Right atrium auricular region (tissue), 2 donors: ENCODE results near the gene ETV7. TPM values are rescaled to one million over a fixed set of nuclear protein-coding genes. Genes with fewer than 3 reads are reported as not detected.

Experiments
- DNase-seq: peaks from one replicate; pipeline ENCODE4 v3.0.0-alpha.2; 2019; ENCODE audit warnings: low spot score
- H3K27ac ChIP-seq, 2 donors: fragments of 200-600 bp; sonication (generic); 1 replicate in 1 of 2; 2 replicates in 1 of 2; pipeline ENCODE4 v1.5.1; 2016 to 2019
- H3K27me3 ChIP-seq, 2 donors: fragments of 200-600 bp; sonication (generic); one replicate each; pipeline versions ENCODE4 v1.5.1 to v1.6.0; 2017 to 2019
- H3K36me3 ChIP-seq: fragments of 200-600 bp; sonication (generic); one replicate; pipeline ENCODE4 v1.5.1; 2016
- H3K4me1 ChIP-seq, 2 donors: fragments of 200-600 bp; sonication (generic); one replicate each; pipeline versions ENCODE4 v1.5.1 to v1.6.0; 2017 to 2019
- H3K4me3 ChIP-seq, 2 donors: fragments of 200-600 bp; sonication (generic); 1 replicate in 1 of 2; 2 replicates in 1 of 2; pipeline ENCODE4 v1.5.1; 2017 to 2019; ENCODE audit warnings: mild to moderate bottlenecking in 1 of 2, moderate library complexity in 1 of 2
- H3K9me3 ChIP-seq, 2 donors: fragments of 200-600 bp; sonication (generic); one replicate each; pipeline ENCODE4 v1.5.1; 2019
- CTCF ChIP-seq, 2 donors: fragments of 200-600 bp; sonication (generic); IDR thresholded peaks; one replicate each; pipeline ENCODE4 v1.5.1; 2019; ENCODE audit warnings: antibody characterized with exemption in 2 of 2
- total RNA-seq, 2 donors: library from RNA; depleted of rRNA; stranded (reverse); fragments of >200 nt; gene quantifications; one replicate each; pipeline ENCODE4 v1.1.0, GENCODE V29; 2016

Gene ETV7
- total RNA-seq, 2 donors from 2014 or later: 0.33 to 0.43 TPM

GRCh38 chr6:36335465-36336207 lies 51.8 kb downstream of the ETV7 start:
- Histone ChIP-seq H3K36me3 (no peaks in the 10 kb centered on the region), H3K4me1 (peaks cover 0 to 23% of the 10 kb centered on the region in 2 donors), H3K4me3 (no peak overlapping the region), H3K27me3 (peaks cover 0 to 6% of the 10 kb centered on the region in 2 donors), H3K9me3 (no peaks in the 10 kb centered on the region), H3K27ac (peak overlapping the region in 1 of 2 donors; percentile 49)
- DNase-seq: no peak
- TF ChIP-seq CTCF (IDR thresholded peaks at IDR 0.05): no peak

- Histone ChIP-seq H3K27me3 (peaks cover 0 to 6% of the 10 kb centered on the region in 2 donors), H3K9me3 (no peaks in the 10 kb centered on the region), H3K27ac (peak overlapping the region; percentile 13 to 49), H3K4me3 (no peak overlapping the region), H3K4me1 (peaks cover 0 to 19% of the 10 kb centered on the region in 2 donors), H3K36me3 (no peaks in the 10 kb centered on the region)
- TF ChIP-seq CTCF (IDR thresholded peaks at IDR 0.05): no peak
- no peak for DNase-seq
Observed at GRCh38 chr6:36334832-36335459, 52.5 kb downstream of the ETV7 start.

GRCh38 chr6:36333931-36334725 lies 53.3 kb downstream of the ETV7 start:
- no peak for DNase-seq
- Histone ChIP-seq H3K36me3 (no peaks in the 10 kb centered on the region), H3K4me1 (peaks cover 0 to 19% of the 10 kb centered on the region in 2 donors), H3K4me3 (peak overlapping the region in 1 of 2 donors; percentile 8), H3K9me3 (no peaks in the 10 kb centered on the region), H3K27me3 (peaks cover 0 to 6% of the 10 kb centered on the region in 2 donors), H3K27ac (peak overlapping the region; percentile 13 to 49)
- no peak for TF ChIP-seq CTCF (IDR thresholded peaks at IDR 0.05)

- TF ChIP-seq CTCF (IDR thresholded peaks at IDR 0.05): no peak
- DNase-seq: no peak
- Histone ChIP-seq H3K9me3 (no peaks in the 10 kb centered on the region), H3K27me3 (peaks cover 0 to 6% of the 10 kb centered on the region in 2 donors), H3K4me3 (no peak overlapping the region), H3K27ac (no peak overlapping the region), H3K36me3 (no peaks in the 10 kb centered on the region), H3K4me1 (peaks cover 0 to 19% of the 10 kb centered on the region in 2 donors)
Observed at GRCh38 chr6:36333171-36333895, 54.1 kb downstream of the ETV7 start.

GRCh38 chr6:36331381-36331780 lies 56.1 kb downstream of the ETV7 start:
- no peak for DNase-seq
- Histone ChIP-seq H3K4me1 (peaks cover 0 to 19% of the 10 kb centered on the region in 2 donors), H3K36me3 (no peaks in the 10 kb centered on the region), H3K9me3 (no peaks in the 10 kb centered on the region), H3K4me3 (no peak overlapping the region), H3K27ac (no peak overlapping the region), H3K27me3 (peaks cover 0 to 6% of the 10 kb centered on the region in 2 donors)
- no peak for TF ChIP-seq CTCF (IDR thresholded peaks at IDR 0.05)
